ENCODE data around the gene HS6ST1.
"Not testable (repeated sequence)": the region's sequence is repeated elsewhere in the genome, so short reads cannot be mapped to it uniquely, and the experiment has no call there.

Gene HS6ST1

GRCh38 chr2:128322715-128323554 lies 4.3 kb upstream of the HS6ST1 start:
- CTCF ChIA-PET: no interaction called here
- POLR2A ChIA-PET: no interaction called here
- TF ChIP-seq, protein P1, sequence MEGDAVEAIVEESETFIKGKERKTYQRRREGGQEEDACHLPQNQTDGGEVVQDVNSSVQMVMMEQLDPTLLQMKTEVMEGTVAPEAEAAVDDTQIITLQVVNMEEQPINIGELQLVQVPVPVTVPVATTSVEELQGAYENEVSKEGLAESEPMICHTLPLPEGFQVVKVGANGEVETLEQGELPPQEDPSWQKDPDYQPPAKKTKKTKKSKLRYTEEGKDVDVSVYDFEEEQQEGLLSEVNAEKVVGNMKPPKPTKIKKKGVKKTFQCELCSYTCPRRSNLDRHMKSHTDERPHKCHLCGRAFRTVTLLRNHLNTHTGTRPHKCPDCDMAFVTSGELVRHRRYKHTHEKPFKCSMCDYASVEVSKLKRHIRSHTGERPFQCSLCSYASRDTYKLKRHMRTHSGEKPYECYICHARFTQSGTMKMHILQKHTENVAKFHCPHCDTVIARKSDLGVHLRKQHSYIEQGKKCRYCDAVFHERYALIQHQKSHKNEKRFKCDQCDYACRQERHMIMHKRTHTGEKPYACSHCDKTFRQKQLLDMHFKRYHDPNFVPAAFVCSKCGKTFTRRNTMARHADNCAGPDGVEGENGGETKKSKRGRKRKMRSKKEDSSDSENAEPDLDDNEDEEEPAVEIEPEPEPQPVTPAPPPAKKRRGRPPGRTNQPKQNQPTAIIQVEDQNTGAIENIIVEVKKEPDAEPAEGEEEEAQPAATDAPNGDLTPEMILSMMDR (IDR thresholded peaks at IDR 0.05; ENCODE audit: control extremely low read depth, extremely low read depth, low read depth, missing control alignments): no peak
- no peak for DNase-seq (ENCODE audit: extremely low spot score)

- TF ChIP-seq, protein P1 (IDR thresholded peaks at IDR 0.05; ENCODE audit: control extremely low read depth, extremely low read depth, low read depth, missing control alignments): peak; percentile 97
- ChIA-PET CTCF (interaction anchor here (0.7 to 1.3 kb wide), 3 partner anchors 10 to 976 kb away, joined by 3 to 4 read pairs (median 3); no protein-coding TSS in a partner anchor), POLR2A (no interaction called here)
- DNase-seq (ENCODE audit: extremely low spot score): peak; percentile 90
Observed at GRCh38 chr2:128321784-128322714, 3.4 kb upstream of the HS6ST1 start.

DNA sequence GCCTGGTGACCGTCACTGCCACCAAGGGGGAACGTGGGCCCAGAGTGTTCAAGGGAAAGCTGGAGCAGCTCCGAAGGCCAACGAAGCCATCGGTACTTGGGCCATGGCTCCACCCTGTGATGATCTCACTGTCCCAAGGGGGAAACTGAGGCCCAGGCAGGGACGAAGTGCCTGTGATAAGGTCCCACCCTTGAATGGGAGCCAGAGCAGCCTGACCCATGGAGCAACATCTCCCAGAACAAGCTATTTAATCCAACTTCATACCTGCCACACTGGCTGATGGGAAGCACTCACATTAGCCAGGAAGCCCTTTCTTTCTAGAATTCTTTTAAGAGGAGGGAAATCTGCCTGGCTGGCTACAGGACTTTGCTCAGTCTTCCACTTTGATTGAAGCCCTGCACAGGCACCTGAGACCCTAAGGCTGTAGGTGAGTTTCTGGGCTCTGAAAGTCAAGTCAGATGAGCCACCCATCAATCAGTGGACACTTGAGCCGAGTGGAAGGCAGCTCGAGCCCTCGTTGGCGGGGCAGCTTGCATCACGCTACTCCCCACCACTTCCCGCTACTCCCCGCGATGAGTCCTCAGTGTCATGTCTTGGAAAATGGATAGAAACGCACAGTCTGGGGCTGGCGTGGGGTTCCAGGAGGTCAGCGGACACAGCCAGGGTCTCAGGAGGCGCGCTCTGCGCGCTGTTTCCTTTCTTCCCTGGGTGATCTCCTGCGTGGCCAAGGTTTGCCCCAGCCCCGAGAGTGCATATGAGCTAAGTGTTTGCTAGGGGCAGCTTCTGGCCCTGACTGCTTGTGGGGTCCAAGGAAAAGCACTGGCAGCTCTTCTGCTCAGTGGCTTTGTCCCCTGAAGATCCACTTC lies 2.5 kb upstream of the HS6ST1 start:
- DNase-seq (ENCODE audit: extremely low spot score): peak; percentile 19
- TF ChIP-seq, protein P1 (IDR thresholded peaks at IDR 0.05; ENCODE audit: control extremely low read depth, extremely low read depth, low read depth, missing control alignments): no peak
- CTCF ChIA-PET: interaction anchor here (0.7 to 1.3 kb wide), 6 partner anchors 11 to 977 kb away, joined by 3 to 6 read pairs (median 3); no protein-coding TSS in a partner anchor
- POLR2A ChIA-PET: no interaction called here

- peak; percentile 19 for DNase-seq (ENCODE audit: extremely low spot score)
- ChIA-PET POLR2A (no interaction called here), CTCF (interaction anchor here (1.0 to 1.3 kb wide), 4 partner anchors 11 to 416 kb away, joined by 3 to 6 read pairs (median 4); no protein-coding TSS in a partner anchor)
- TF ChIP-seq, protein P1 (IDR thresholded peaks at IDR 0.05; ENCODE audit: control extremely low read depth, extremely low read depth, low read depth, missing control alignments): no peak
Observed at GRCh38 chr2:128320192-128320905, 1.7 kb upstream of the HS6ST1 start.

DNA sequence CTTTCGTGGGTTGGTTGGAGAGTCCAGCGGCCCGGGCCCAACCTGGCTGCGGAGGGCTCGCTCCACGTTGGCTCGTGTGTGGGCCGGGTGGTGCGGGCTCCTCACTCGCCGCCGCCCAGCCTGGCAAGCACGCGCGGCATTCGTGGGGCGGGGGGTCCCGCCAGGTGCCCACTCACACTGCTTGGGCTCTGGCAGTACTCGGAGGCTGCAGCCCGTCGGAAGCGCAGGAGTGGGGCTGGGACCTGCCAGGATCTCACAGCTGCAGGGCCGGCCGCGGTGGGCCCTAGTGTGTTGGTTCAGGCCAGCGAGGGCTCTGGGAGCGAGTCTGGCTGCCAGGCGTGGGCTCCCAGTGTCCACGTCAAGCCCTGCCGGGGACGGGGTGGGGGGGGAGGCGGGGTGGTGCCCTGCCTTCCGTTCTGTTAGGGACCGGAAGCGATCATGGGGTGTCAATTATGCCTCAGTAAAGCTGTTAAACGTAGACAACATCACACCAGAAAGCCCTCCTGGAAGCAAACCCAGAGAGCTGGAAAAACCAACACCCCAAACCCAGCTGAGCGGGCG lies 1.0 kb upstream of the HS6ST1 start:
- ChIA-PET POLR2A (no interaction called here), CTCF (no interaction called here)
- DNase-seq (ENCODE audit: extremely low spot score): peak; percentile 18
- TF ChIP-seq, protein P1 (IDR thresholded peaks at IDR 0.05; ENCODE audit: control extremely low read depth, extremely low read depth, low read depth, missing control alignments): no peak

DNA sequence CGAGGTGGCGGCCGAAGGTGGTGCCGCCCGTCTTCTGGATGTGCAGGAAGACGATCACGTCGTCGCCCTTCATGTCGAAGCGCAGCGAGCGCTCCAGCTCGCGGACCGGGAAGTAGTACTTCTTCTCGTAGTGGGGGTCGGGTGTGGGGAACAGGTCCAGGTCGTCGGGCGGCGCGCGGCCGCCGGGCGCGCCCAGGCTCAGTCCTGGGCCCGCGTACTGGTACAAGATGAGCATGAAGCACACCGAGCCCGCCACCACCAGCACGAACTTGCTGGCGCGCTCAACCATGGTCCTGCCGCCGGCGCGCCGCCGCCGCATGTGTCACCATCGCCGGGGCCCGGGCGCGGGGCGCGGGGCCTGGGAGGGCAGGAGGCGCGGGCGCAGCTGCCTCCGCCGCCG lies 423 bp downstream of the HS6ST1 start:
- CTCF ChIA-PET; DNase-seq (ENCODE audit: extremely low spot score); POLR2A ChIA-PET: not testable (repeated sequence)

GRCh38 chr2:128317899-128318225 lies 806 bp downstream of the HS6ST1 start:
- POLR2A ChIA-PET; DNase-seq (ENCODE audit: extremely low spot score): not testable (repeated sequence)
- CTCF ChIA-PET: interaction anchor here (1.2 kb wide), 1 partner anchor 9 kb away, joined by 5 read pairs; no protein-coding TSS in a partner anchor
